ENCODE data around the gene ZNF705A. TPM values are rescaled to one million over a fixed set of nuclear protein-coding genes. Genes with fewer than 3 reads are reported as not detected.
A peak's percentile ranks its signal among the peaks of the same experiment; 100 is the strongest.
"Not testable (repeated sequence)": the region's sequence is repeated elsewhere in the genome, so short reads cannot be mapped to it uniquely, and the experiment has no call there.

ZNF705A gene
- total RNA-seq, 1 experiment from 2014 or later: not detected

- in situ Hi-C loops (cut with HindIII; ENCODE audit: low sequenced_read_pairs); DNase-seq (ENCODE audit: low spot score): not testable (repeated sequence)
These were observed 26.1 kb downstream of the ZNF705A start for GRCh38 chr12:8182923-8183322.

GRCh38 chr12:8183346-8183745 is 26.5 kb downstream of the ZNF705A start:
- in situ Hi-C loops (cut with HindIII; ENCODE audit: low sequenced_read_pairs): not testable (repeated sequence)

GRCh38 chr12:8184206-8184605 is 27.4 kb downstream of the ZNF705A start:
- in situ Hi-C loops (cut with HindIII; ENCODE audit: low sequenced_read_pairs): not testable (repeated sequence)

More at GRCh38 chr12:8183346-8183745, 26.5 kb downstream of the ZNF705A start:
- not testable (repeated sequence) for DNase-seq (ENCODE audit: low spot score)

GRCh38 chr12:8188088-8188487 is 31.3 kb downstream of the ZNF705A start:
- in situ Hi-C loops (cut with HindIII; ENCODE audit: low sequenced_read_pairs); DNase-seq (ENCODE audit: low spot score): not testable (repeated sequence)

More at GRCh38 chr12:8184206-8184605, 27.4 kb downstream of the ZNF705A start:
- not testable (repeated sequence) for DNase-seq (ENCODE audit: low spot score)

- in situ Hi-C loops (cut with HindIII; ENCODE audit: low sequenced_read_pairs): not testable (repeated sequence)
These were observed 41.0 kb downstream of the ZNF705A start for GRCh38 chr12:8197685-8198308.

GRCh38 chr12:8218711-8219382 is 62.0 kb downstream of the ZNF705A start:
- in situ Hi-C loops (cut with HindIII; ENCODE audit: low sequenced_read_pairs): not testable (repeated sequence)

More at GRCh38 chr12:8197685-8198308, 41.0 kb downstream of the ZNF705A start:
- not testable (repeated sequence) for DNase-seq (ENCODE audit: low spot score)

GRCh38 chr12:8221375-8221774 is 64.6 kb downstream of the ZNF705A start:
- in situ Hi-C loops (cut with HindIII; ENCODE audit: low sequenced_read_pairs): not testable (repeated sequence)
- peak; percentile 35 for DNase-seq (ENCODE audit: low spot score)

More at GRCh38 chr12:8218711-8219382, 62.0 kb downstream of the ZNF705A start:
- not testable (repeated sequence) for DNase-seq (ENCODE audit: low spot score)

- in situ Hi-C loops (cut with HindIII; ENCODE audit: low sequenced_read_pairs); DNase-seq (ENCODE audit: low spot score): not testable (repeated sequence)
These were observed 65.0 kb downstream of the ZNF705A start for GRCh38 chr12:8221844-8222243.

- DNase-seq (ENCODE audit: low spot score); in situ Hi-C loops (cut with HindIII; ENCODE audit: low sequenced_read_pairs): not testable (repeated sequence)
These were observed 65.5 kb downstream of the ZNF705A start for GRCh38 chr12:8222303-8222702.

- DNase-seq (ENCODE audit: low spot score); in situ Hi-C loops (cut with HindIII; ENCODE audit: low sequenced_read_pairs): not testable (repeated sequence)
These were observed 66.8 kb downstream of the ZNF705A start for GRCh38 chr12:8223646-8224045.

GRCh38 chr12:8224782-8225181 is 68.0 kb downstream of the ZNF705A start:
- DNase-seq (ENCODE audit: low spot score); in situ Hi-C loops (cut with HindIII; ENCODE audit: low sequenced_read_pairs): not testable (repeated sequence)

- no peak for DNase-seq (ENCODE audit: low spot score)
- in situ Hi-C loops (cut with HindIII; ENCODE audit: low sequenced_read_pairs): no loop called here
These were observed 69.5 kb downstream of the ZNF705A start for GRCh38 chr12:8226355-8226754.

- in situ Hi-C loops (cut with HindIII; ENCODE audit: low sequenced_read_pairs); DNase-seq (ENCODE audit: low spot score): not testable (repeated sequence)
These were observed 70.3 kb downstream of the ZNF705A start, which contains the start of gene FAM90A1 for GRCh38 chr12:8226992-8227731. Gene FAM90A1, minus strand, starts transcription at chr12:8227618. Its CDS starts 2,786 bp downstream, at chr12:8224832.

- DNase-seq (ENCODE audit: low spot score); in situ Hi-C loops (cut with HindIII; ENCODE audit: low sequenced_read_pairs): not testable (repeated sequence)
These were observed 70.9 kb downstream of the ZNF705A start for GRCh38 chr12:8227732-8228077.

- DNase-seq (ENCODE audit: low spot score); in situ Hi-C loops (cut with HindIII; ENCODE audit: low sequenced_read_pairs): not testable (repeated sequence)
These were observed 71.8 kb downstream of the ZNF705A start for GRCh38 chr12:8228607-8229006.

- in situ Hi-C loops (cut with HindIII; ENCODE audit: low sequenced_read_pairs); DNase-seq (ENCODE audit: low spot score): not testable (repeated sequence)
These were observed 72.7 kb downstream of the ZNF705A start for GRCh38 chr12:8229486-8229885.
